HepG2 (cell line): ENCODE results near the gene PRRT1B. TPM values are rescaled to one million over a fixed set of nuclear protein-coding genes. Genes with fewer than 3 reads are reported as not detected.
A peak's percentile ranks its signal among the peaks of the same experiment; 100 is the strongest.

Experiments used
- ATAC-seq: fragments of 200-7000 bp; cut with Tn5 transposase; 3 replicates; pipeline ENCODE4 v1.9.1; 2020; ENCODE audit warnings: mild to moderate bottlenecking, moderate library complexity
- BruUV-seq: library from RNA; stranded (reverse); fragments of 400-500 nt; replicated peaks from 2 replicates; lab custom pipeline; 2021; lab: Mats Ljungman, UMichigan
- CTCF ChIA-PET: fragments of 300-600 bp; formaldehyde crosslinking; extraction: SDS; loops from one replicate; lab custom pipeline; 2021; ENCODE audit warnings: low total read pairs, inconsistent platforms, low intra/inter-chr PET ratio; lab: Yijun Ruan, JAX
- POLR2A ChIA-PET: fragments of 350-600 bp; sonication (Branson Sonifier 250); formaldehyde crosslinking; loops from one replicate; lab custom pipeline; 2020; ENCODE audit warnings: antibody characterized with exemption, inconsistent platforms; lab: Yijun Ruan, JAX
- DNase-seq: peaks from one replicate; pipeline ENCODE4 v3.0.0-alpha.2; 2015; ENCODE audit warnings: low spot score
- FAIRE-seq: peaks from 3 replicates; lab custom pipeline; 2011; peaks lifted over from hg19 to GRCh38; lab: Jason Lieb, UNC
- H2AFZ ChIP-seq: one replicate; pipeline ENCODE4 v1.6.1; 2011; ENCODE audit warnings: low read length, inconsistent platforms
- H3K27ac ChIP-seq: fragments of 300-600 bp; 3 replicates; pipeline ENCODE4 v1.8.0; 2011; ENCODE audit warnings: mixed run types, mild to moderate bottlenecking, mixed read lengths, low read length, inconsistent platforms; ENCODE audit not compliant: insufficient read depth; ENCODE audit errors: extremely low read length
- H3K27me3 ChIP-seq, 2 experiments: fragments of 200-600 bp in 1 of 2; 2 replicates in 1 of 2; 3 replicates in 1 of 2; pipeline versions ENCODE4 v1.6.0 to v1.8.0; 2011; ENCODE audit warnings: low read length in 2 of 2, mild to moderate bottlenecking in 2 of 2, moderate library complexity in 2 of 2, inconsistent platforms in 1 of 2; ENCODE audit not compliant: insufficient read depth in 2 of 2, control insufficient read depth in 1 of 2
- H3K36me3 ChIP-seq, 2 experiments: fragments of 200-600 bp in 1 of 2; replicated peaks in 1 of 2; 2 replicates in 1 of 2; 3 replicates in 1 of 2; pipeline versions ENCODE4 v1.5.1 to v1.8.0; 2011; ENCODE audit warnings: low read length in 2 of 2, inconsistent platforms in 1 of 2; ENCODE audit not compliant: insufficient read depth in 2 of 2, control insufficient read depth in 1 of 2
- H3K4me1 ChIP-seq: 2 replicates; pipeline ENCODE4 v1.5.1; 2012; ENCODE audit warnings: low read length, inconsistent platforms; ENCODE audit not compliant: insufficient read depth
- H3K4me2 ChIP-seq: 2 replicates; pipeline ENCODE4 v1.6.0; 2011; ENCODE audit warnings: low read depth, low read length, inconsistent platforms
- H3K4me3 ChIP-seq, 3 experiments: fragments of 200-600 bp in 1 of 3; sonication (generic), shearing (Covaris generic) in 1 of 3; replicated peaks in 1 of 3; 2 replicates each; pipeline ENCODE4 v1.5.1; 2011 to 2016; ENCODE audit warnings: low read length in 3 of 3, inconsistent platforms in 2 of 3, low read depth in 2 of 3, mild to moderate bottlenecking in 2 of 3, control low read depth in 1 of 3, mixed read lengths in 1 of 3; ENCODE audit not compliant: insufficient read depth in 1 of 3
- H3K79me2 ChIP-seq: one replicate; pipeline ENCODE4 v1.6.1; 2011; ENCODE audit warnings: low read length, inconsistent platforms; ENCODE audit not compliant: insufficient read depth
- H3K9ac ChIP-seq: 2 replicates; pipeline ENCODE4 v1.6.0; 2011; ENCODE audit warnings: mild to moderate bottlenecking, low read depth, low read length, inconsistent platforms; ENCODE audit not compliant: insufficient read depth
- H3K9me3 ChIP-seq: 2 replicates; pipeline ENCODE4 v1.5.1; 2012; ENCODE audit warnings: mild to moderate bottlenecking, low read length
- H4K20me1 ChIP-seq: 2 replicates; pipeline ENCODE4 v1.6.0; 2011; ENCODE audit warnings: inconsistent platforms, mild to moderate bottlenecking, low read length, moderate library complexity; ENCODE audit not compliant: insufficient read depth
- AGO1 ChIP-seq: fragments of 200-400 bp; formaldehyde crosslinking; IDR thresholded peaks from 2 replicates; pipeline ENCODE4 v1.6.1; 2017; ENCODE audit warnings: mild to moderate bottlenecking, low read depth, low read length, moderate library complexity; ENCODE audit not compliant: poor library complexity, severe bottlenecking
- ARID2 ChIP-seq: sonication (generic); formaldehyde crosslinking; IDR thresholded peaks from 2 replicates; pipeline ENCODE4 v1.8.1; 2022; ENCODE audit warnings: mild to moderate bottlenecking, missing genetic modification reagents, borderline replicate concordance
- FOXA1 ChIP-seq, 2 experiments: fragments of 450-650 bp in 1 of 2; sonication (generic) in 1 of 2; formaldehyde crosslinking in 1 of 2; IDR thresholded peaks; 2 replicates each; pipeline versions ENCODE4 v1.4.0 to v1.6.1; 2016 to 2020; ENCODE audit warnings: missing genetic modification reagents in 1 of 2
- GLI4 ChIP-seq: sonication (generic); formaldehyde crosslinking; IDR thresholded peaks from 2 replicates; pipeline ENCODE4 v1.5.1; 2020; ENCODE audit warnings: missing genetic modification reagents, mild to moderate bottlenecking, moderate library complexity, borderline replicate concordance
- HINFP ChIP-seq: sonication (generic); formaldehyde crosslinking; IDR thresholded peaks from 2 replicates; pipeline ENCODE4 v1.4.0; 2020; ENCODE audit warnings: low read depth, mild to moderate bottlenecking, missing genetic modification reagents
- NFE2 ChIP-seq: sonication (generic); formaldehyde crosslinking; IDR thresholded peaks from 2 replicates; pipeline ENCODE4 v1.4.0; 2020; ENCODE audit warnings: missing genetic modification reagents
- NFRKB ChIP-seq: fragments of 450-650 bp; IDR thresholded peaks from 2 replicates; pipeline ENCODE4 v1.6.1; 2017
- SMAD3 ChIP-seq: sonication (generic); formaldehyde crosslinking; IDR thresholded peaks from 2 replicates; pipeline ENCODE4 v1.4.0; 2020; ENCODE audit warnings: missing genetic modification reagents
- TOE1 ChIP-seq: sonication (generic); formaldehyde crosslinking; IDR thresholded peaks from 2 replicates; pipeline ENCODE4 v1.4.0; 2020; ENCODE audit warnings: mild to moderate bottlenecking, missing genetic modification reagents
- TRIM22 ChIP-seq: fragments of 450-650 bp; IDR thresholded peaks from 2 replicates; pipeline ENCODE4 v1.6.1; 2017
- ZNF275 ChIP-seq: sonication (generic); formaldehyde crosslinking; IDR thresholded peaks from 2 replicates; pipeline ENCODE4 v1.8.0; 2022; ENCODE audit warnings: missing genetic modification reagents, mild to moderate bottlenecking, inconsistent platforms, borderline replicate concordance
- ZNF367 ChIP-seq: sonication (generic); formaldehyde crosslinking; IDR thresholded peaks from 2 replicates; pipeline ENCODE4 v1.4.0; 2020; ENCODE audit warnings: missing genetic modification reagents, borderline replicate concordance
- ZNF460 ChIP-seq: sonication (generic); formaldehyde crosslinking; IDR thresholded peaks from 2 replicates; pipeline ENCODE4 v1.5.1; 2020; ENCODE audit warnings: missing genetic modification reagents, mild to moderate bottlenecking, borderline replicate concordance
- ZNF512 ChIP-seq: sonication (generic); formaldehyde crosslinking; IDR thresholded peaks from 2 replicates; pipeline ENCODE4 v1.4.0; 2020; ENCODE audit warnings: mild to moderate bottlenecking, missing genetic modification reagents
- ZNF543 ChIP-seq: sonication (generic); formaldehyde crosslinking; IDR thresholded peaks from 2 replicates; pipeline ENCODE4 v1.4.0; 2020; ENCODE audit warnings: mild to moderate bottlenecking, missing genetic modification reagents
- ZNF615 ChIP-seq: sonication (generic); formaldehyde crosslinking; IDR thresholded peaks from 2 replicates; pipeline ENCODE4 v1.5.0; 2020; ENCODE audit warnings: mild to moderate bottlenecking, missing genetic modification reagents, borderline replicate concordance
- ZNF749 ChIP-seq: sonication (generic); formaldehyde crosslinking; IDR thresholded peaks from 2 replicates; pipeline ENCODE4 v1.8.0; 2022; ENCODE audit warnings: mild to moderate bottlenecking, missing genetic modification reagents, moderate library complexity, borderline replicate concordance
- WGBS: methylation state at CpG from one replicate; pipeline ENCODE4 v1.1.6; 2017; ENCODE audit warnings: low lambda C conversion rate; 5-methylcytosine and 5-hydroxymethylcytosine counted together
- in situ Hi-C: cut with HindIII; loops from 2 replicates; pipeline ENCODE4 v1.10.0; 2017; ENCODE audit warnings: low pct_unique_long_range_greater_than_20kb; ENCODE audit not compliant: extremely low pct_ligation_motif_present
- intact Hi-C: fragments of 100-400 bp; cut with micrococcal nuclease; formaldehyde crosslinking; loops from one replicate; pipeline ENCODE4 v1.10.0; 2022; ENCODE audit not compliant: unreplicated experiment
- polyA plus RNA-seq, 8 experiments: library from polyadenylated mRNA; depleted of rRNA in 3 of 8; stranded (reverse) in 7 of 8; unstranded in 1 of 8; fragments of >200 nt; fragmentation: Illumina TruSeq in 4 of 8; extraction: Trizol in 4 of 8; gene quantifications; 2 replicates each; pipeline versions ENCODE4 v1.2.1 to v1.2.3, GENCODE V29; 2011 to 2016; ENCODE audit warnings: low read depth in 4 of 8, missing spikeins in 1 of 8, mixed read lengths in 1 of 8; ENCODE audit not compliant: insufficient read depth in 1 of 8
- total RNA-seq, 5 experiments: library from RNA; depleted of rRNA; stranded (reverse); fragments of >200 nt; fragmentation: Illumina TruSeq; extraction: Trizol; gene quantifications; 2 replicates each; pipeline ENCODE4 v1.2.3, GENCODE V29; 2016; ENCODE audit warnings: low read depth in 1 of 5

Gene PRRT1B
- total and polyA plus RNA-seq, 2 of the 13 experiments (the other 11 are each of a cell fraction or from before 2014, with no cell fraction given): not detected

- Histone ChIP-seq H3K27ac (peak overlapping the region; percentile 55), H3K9ac (no peak overlapping the region), H3K4me1 (peaks cover 58% of the 10 kb centered on the region), H3K9me3 (no peaks in the 10 kb centered on the region), H3K79me2 (no peaks in the 10 kb centered on the region), H3K36me3 (peaks cover 12 to 21% of the 10 kb centered on the region in 2 experiments), H3K4me3 (no peak overlapping the region), H2AFZ (no peak overlapping the region), H4K20me1 (no peaks in the 10 kb centered on the region), H3K4me2 (peak overlapping the region; percentile 25; the same call in 1 of the 2 replicates), H3K27me3 (no peaks in the 10 kb centered on the region)
- in situ Hi-C loops: no loop called here
- no TSS peak for BruUV-seq
- ATAC-seq (peak; percentile 56), FAIRE-seq (peak; percentile 97), DNase-seq (peak; percentile 76)
- POLR2A ChIA-PET: interaction anchor here (0.8 to 1.4 kb wide), 4 partner anchors 11 to 134 kb away, joined by 4 to 7 read pairs (median 4); no protein-coding TSS in a partner anchor
- CTCF ChIA-PET: interaction anchor here (0.7 to 2.2 kb wide), 2 partner anchors 11 to 138 kb away, joined by 3 to 6 read pairs; partner anchors contain the start of gene RAPGEF1
- intact Hi-C loops: no loop called here
- 43% methylated on average over 13 of the region's 14 CpGs for WGBS
- TF ChIP-seq FOXA1 (IDR thresholded peaks at IDR 0.05) (no peak), FOXA1 (CRISPR knock-in tag; IDR thresholded peaks at IDR 0.05) (no peak), HINFP (0 out of 2 replicates have a peak, but pooled peaks have one; percentile 69), NFRKB (no peak), ZNF749 (CRISPR knock-in tag) (no peak), SMAD3 (CRISPR knock-in tag) (no peak), ZNF275 (CRISPR knock-in tag) (peak; percentile 52; the same call in 1 of the 2 replicates), AGO1 (no peak), ZNF543 (CRISPR knock-in tag) (no peak), NFE2 (CRISPR knock-in tag) (no peak), ARID2 (no peak), ZNF615 (CRISPR knock-in tag) (no peak), ZNF512 (no peak), ZNF460 (CRISPR knock-in tag) (no peak), TOE1 (CRISPR knock-in tag) (no peak), TRIM22 (no peak), GLI4 (0 out of 2 replicates have a peak, but pooled peaks have one; percentile 32), ZNF367 (no peak)
These were observed 56.4 kb downstream of the PRRT1B start for GRCh38 chr9:131601683-131602181.
